NCI-H524 treated with DMSO at 0.1 percent for 48 hours (cell line): ENCODE measurements around the gene MPP2.
A peak's percentile ranks its signal among the peaks of the same experiment; 100 is the strongest.
"Not testable (repeated sequence)": the region's sequence is repeated elsewhere in the genome, so short reads cannot be mapped to it uniquely, and the experiment has no call there.

Experiments
- DNase-seq: peaks from one replicate; lab custom pipeline; 2025; lab: John Stamatoyannopoulos, UW

MPP2 gene

DNA sequence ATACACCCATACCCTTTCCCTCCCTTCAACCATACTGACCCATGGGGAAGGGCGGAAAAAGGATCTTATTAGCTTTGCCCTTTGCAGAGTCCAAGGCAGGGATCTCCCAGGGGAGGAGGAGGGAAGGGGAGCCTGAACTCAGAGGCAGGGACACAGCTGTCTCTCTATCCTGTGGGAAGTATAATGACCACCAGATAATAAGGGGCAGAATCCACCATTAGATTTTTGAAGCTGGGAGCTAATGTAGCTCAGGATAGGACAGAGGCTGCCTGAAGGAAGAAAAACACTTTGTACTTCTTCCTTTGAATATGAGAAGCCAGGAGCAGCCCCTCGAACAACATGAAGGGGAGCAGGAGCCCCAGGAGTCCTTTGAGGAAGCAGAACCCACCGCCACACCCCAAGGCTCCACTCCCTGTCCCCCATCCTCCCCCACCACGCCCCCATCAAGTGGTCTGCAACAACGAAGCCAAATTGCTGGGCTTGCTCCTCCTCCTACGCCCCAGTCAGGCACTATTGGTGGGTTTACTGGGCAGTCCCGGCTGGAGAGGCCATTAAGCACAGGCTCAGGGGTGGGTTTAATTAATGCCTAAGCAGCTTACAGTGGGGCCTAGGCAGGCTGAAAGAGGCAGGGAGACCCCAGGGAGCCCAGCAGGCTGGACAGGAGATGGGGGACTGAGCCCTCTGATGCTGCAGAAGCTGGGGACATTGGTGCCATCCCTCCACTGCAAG, 5.3 kb downstream of the MPP2 start:
- DNase-seq, result peak; percentile 10

DNA sequence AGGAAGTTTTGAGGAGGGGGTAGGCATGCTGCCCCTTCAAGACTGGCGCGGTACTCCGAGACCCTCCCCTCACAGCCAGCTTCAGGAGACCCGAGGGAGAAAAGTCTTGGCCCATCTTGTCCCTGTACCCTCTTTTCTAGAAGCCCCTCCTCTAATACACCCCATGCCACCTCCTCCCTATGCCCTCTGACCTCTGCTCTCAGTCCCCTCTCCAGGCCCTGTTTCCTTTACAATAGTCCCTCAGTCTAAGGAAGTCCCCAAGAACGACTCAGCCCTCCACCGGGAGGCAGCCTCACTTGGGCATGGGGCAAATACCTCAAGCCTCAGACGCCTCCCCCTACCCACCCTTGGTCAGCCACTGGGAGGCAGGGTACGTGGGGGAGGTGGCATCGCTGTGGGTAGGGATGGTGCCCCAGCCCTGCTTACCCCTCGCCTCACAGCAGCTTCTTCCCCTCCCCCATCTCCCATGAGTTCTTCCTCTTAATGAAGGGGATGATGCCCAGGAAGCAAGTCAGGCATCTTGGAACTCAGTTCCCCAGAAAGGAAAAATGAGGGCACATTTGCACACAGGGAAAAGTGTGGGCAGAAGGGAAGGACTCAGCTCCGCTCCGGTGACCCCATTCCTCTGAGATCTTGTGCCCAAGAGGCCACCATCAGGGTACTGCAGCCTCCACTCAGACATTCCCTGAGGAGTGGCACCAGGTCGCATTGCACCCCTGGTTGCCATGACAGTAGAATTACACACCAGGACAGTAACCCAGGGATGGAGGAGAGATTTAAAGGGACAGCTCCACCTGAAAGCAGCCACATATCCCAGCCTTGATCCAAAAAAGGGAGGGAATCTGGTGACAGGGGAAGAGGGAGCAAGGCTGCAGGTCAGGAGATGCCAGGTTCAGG, 6.2 kb downstream of the MPP2 start:
- DNase-seq, result no peak

DNA sequence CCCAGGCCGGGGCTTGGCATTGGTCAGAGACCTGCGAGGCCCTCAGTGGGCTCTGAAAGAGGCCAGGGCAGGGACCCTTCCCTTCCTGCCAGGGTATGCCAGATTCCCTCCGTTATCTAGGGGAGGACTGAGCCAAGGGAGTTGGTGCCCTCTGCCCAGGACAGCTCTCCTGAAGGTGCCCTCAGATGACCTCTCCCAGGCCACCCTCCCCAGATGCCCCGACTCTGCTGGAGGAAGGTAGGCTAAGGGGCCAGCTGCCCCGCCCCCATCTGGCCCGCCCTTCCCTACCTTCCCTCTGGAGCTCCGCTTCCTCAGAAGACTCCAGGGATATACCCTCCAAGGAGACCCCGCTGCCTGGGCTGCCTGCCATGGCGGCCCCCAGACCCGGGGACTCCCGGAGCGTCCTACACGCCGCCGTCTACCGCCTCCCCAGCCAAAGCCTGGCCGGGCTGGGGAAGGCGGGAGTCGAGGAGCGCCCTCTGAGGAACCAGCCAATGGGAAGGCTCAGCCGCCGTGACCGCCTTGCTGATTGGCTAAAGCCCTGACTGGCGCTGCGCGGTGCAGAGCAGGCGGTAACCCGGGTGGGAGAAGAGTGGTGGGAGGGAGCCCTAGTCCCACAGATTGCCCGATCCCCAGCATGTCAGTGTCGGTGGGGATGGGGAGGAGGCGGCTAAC, 7.0 kb downstream of the MPP2 start:
- peak; percentile 58 for DNase-seq

DNA sequence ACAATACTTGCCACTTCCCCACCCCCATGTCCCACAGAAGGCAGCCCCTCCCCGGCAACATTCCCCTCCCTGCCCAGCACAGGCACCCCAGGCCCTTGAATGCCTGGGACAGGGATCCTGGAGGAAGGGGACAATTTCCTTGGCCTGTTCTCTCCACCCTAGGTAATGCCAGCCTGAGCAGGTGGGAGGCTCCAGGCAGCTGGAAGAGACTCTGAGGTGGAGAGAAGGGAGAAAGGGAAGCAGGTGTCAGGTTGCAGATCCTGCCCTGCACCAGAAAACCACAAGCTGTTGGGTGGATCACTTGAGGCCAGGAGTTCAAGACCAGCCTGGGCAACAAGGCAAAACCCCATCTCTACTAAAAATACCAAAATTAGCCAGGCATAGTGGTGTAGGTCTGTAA, 8.9 kb downstream of the MPP2 start:
- no peak for DNase-seq

DNA sequence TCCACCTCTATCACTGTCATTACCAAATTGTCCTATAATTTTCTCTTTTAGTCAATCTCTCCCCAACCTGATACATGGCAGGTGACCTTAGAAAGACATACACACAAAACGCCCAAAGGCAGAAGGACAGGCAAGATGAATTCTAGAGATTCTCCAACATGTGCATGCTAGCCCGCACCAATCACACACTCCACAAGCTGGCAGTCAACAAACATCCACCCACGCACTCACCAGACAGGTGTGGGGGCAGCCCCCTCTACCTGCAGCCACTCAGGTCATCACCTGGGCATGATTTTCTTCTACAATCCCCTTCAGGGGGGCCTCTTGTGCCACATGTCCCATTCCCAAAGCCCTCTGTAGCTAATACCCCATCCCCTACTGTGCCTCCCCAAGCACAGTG, 9.5 kb downstream of the MPP2 start:
- no peak for DNase-seq

GRCh38 chr17:43894494-43894893, 12.8 kb downstream of the MPP2 start:
- not testable (repeated sequence) for DNase-seq

DNA sequence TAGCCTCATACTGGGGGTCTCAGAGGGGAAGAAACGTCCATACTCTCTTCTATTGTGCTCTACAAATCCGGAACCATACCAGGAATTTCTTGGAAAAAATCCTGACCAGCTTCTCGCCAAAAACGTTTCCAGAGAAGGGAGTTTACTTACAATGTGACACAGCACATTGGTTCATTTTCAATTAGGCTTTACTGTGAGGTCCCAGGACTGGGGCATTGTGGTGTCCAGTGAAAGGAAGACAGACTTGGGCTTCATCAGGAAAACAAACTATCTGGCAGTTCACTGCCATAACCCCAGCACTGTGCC, 14.7 kb downstream of the MPP2 start:
- no peak for DNase-seq

GRCh38 chr17:43891851-43892646, 15.3 kb downstream of the MPP2 start:
- no peak for DNase-seq

GRCh38 chr17:43890240-43890639, 17.1 kb downstream of the MPP2 start:
- DNase-seq, result no peak

DNA sequence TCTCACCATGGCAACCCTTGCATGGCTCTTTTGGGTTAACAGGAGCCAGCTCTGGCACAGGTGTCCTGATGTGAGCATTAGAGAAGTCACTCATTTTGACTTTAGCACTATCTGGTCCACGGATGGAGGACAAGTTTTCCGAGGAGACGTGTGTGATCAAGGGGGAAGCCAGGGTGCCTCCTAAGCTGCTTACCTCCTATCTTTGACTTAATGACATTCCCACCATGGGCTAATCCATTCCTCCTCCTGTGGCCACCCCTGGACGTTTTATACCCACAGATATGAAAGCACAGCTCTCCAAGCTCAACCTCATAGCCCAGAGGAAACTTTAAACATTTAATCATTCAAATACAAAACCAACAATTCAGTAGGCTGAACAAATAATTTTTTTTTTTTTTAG, 18.8 kb downstream of the MPP2 start:
- no peak for DNase-seq

GRCh38 chr17:43882761-43883415, 24.4 kb downstream of the MPP2 start:
- no peak for DNase-seq

DNA sequence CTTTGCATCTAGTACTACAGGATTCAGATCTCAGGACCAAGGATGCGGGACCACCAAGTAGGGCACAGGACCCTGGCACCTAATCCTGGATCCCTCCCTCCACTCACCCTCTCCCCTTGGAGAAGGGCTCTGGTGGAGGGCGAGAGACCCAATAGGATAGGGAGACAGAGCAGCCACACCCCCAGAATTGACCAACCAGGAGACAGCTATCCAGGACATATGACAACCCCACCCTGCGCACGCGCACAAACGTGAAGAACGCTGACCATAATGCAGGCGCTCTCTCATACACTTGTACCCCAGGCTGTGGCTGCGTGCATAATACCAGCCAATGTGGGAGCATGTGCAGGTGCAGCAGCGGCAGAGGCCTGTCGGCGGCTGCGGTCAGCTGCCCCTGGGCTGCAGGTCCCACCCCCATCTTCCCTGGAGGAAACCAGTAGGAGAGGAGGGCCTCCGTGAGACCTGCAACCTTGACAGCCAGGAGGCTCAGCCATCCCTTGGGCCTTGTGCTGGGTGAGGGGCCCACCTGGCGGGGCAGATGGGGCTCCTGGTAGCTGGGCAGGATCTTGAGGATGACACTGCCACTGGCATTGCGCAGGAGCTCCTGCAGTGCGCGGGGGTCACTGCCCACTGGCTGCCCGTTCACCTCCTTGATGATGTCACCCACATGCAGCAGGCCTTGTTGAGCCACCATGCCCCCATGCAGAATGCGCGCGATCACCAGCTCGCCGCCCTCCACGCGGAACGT, 25.4 kb downstream of the MPP2 start:
- DNase-seq, result no peak

GRCh38 chr17:43881181-43881580, 26.2 kb downstream of the MPP2 start:
- DNase-seq, result no peak

DNA sequence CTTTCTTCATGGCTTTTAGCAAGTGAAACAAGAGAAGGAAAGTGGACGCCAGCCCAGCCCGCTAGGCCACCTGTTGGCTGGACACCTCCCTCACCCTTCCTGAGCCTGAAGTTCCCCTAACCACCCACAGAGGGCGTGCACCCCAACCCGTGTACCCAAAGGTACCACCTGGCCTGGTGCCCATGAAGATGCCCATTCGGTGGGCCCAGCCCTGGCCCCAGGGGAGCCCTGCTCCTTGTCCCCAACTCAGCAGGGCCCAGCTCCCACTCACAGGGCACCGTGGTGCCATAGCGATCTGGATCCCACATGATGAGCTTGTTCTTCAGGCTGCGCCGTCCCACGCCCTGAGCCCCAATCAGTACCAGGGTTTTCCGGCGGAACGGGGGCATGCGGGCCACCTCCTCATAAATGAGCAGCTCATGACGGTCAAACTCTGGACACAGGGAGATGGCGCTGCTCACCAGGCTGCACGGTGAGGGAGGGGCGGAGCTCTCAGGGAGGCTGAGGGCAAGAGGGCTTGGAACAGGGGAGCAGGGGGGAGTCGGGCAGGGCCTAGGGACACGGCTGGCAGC, 26.8 kb downstream of the MPP2 start:
- no peak for DNase-seq

GRCh38 chr17:43879723-43880419, 27.5 kb downstream of the MPP2 start:
- no peak for DNase-seq

DNA sequence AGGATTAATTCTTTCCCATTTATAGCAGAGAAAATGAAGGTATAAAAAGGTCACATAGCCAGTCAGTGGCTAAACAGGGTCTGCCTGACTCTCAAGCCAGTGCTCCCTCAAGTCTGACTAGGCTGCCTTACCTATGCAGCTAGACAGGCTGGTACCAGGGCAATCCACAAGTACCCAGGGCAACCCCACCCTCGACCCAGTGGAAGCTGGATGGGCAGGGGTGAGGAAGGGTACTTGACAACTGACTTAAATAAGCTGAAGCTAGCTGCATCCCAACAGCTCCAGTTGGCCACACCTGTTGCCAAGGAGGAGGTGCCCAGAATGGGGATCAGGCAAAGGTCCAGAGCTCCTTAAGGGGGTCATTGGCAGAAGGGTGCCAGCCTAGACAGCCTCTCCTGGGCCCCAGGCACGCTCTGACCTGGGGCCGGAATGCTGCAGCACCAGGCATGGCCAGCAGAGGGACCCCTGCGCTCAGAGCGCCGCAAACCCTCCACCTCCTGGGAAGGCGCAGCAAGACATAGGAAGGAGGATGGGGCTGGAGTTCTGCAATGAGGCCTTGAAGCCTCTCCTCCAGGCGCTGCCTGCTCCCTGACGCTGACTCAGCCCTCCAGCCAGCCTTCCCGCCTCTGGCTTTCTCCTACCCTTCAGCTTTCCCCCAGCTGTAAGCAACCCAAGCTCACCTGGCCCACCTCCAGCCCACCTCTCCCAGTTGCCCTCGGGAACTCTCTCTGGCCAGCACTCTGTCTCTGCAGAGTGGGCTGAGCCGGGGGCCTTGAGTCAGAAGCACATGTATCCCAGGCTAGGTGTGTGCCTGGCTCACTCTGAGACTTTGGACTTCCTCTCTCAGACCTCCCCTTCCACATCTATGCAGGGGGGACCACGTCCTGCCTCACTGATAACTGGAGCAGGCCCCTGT, 28.8 kb downstream of the MPP2 start:
- DNase-seq, result no peak

DNA sequence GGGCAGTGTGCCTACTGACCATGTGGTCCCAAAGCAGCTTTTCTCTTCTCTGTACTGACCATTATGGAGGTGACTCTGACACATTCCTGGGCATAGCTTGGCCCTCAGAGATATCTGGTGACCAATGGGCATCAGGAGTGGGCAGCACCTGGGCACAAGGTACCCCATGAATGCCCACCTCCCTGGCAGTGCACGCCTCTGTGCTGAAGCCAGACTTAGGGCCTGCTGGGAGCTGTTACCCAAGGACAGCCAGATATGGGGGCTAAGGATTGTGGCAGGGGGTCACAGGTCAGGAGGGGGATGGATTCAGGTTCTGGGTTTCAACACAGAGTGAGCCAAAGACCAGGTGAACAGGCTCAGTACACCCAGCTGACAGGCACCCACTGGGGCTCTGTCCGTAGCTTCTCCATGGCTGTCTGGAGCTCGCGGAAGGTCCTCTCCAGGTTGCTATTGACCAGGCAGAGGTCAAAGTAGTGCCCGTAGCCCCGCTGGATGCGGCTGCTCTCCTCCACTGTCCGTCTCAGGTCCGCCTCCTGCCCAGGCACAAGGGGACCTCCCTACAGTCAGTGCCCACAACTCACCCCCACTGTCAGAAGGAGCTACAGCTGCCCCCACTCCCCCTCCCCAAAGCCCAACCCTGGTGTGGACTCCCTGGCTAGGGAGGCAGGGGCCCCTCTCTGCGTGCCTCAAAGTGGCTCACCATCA, 29.7 kb downstream of the MPP2 start:
- no peak for DNase-seq

GRCh38 chr17:43877031-43877430, 30.3 kb downstream of the MPP2 start:
- DNase-seq, result no peak
